T-helper 2 cell treated with Interferon-gamma antibody and Interleukin-4, amounts not matched to agents 5 μg/mL and 100 μg/mL, for 36 hours (primary cell): ENCODE results near the gene ADAMTS17.

Source experiments
- DNase-seq: peaks from one replicate; pipeline ENCODE4 v3.0.0; 2021; ENCODE audit warnings: low spot score
- H3K27ac Mint-ChIP-seq: one replicate; pipeline ENCODE4 v1.8.0; 2021; ENCODE audit warnings: mild to moderate bottlenecking, mixed read lengths
- H3K27me3 Mint-ChIP-seq: one replicate; pipeline ENCODE4 v1.8.0; 2021; ENCODE audit warnings: low read depth, mixed read lengths
- H3K36me3 Mint-ChIP-seq: one replicate; pipeline ENCODE4 v1.8.0; 2021; ENCODE audit warnings: low read depth, mixed read lengths
- H3K4me1 Mint-ChIP-seq: one replicate; pipeline ENCODE4 v1.8.0; 2021; ENCODE audit warnings: low read depth, mixed read lengths
- H3K4me3 Mint-ChIP-seq: one replicate; pipeline ENCODE4 v1.8.0; 2022; ENCODE audit warnings: mild to moderate bottlenecking, moderate library complexity, mixed read lengths
- H3K9me3 Mint-ChIP-seq: one replicate; pipeline ENCODE4 v1.8.0; 2021; ENCODE audit warnings: mixed read lengths

ADAMTS17 gene

GRCh38 chr15:100104245-100104644 lies 237.5 kb downstream of the ADAMTS17 start:
- H3K4me1 Mint-ChIP-seq: peaks cover 2% of the 10 kb centered on the region
- no peak overlapping the region for H3K4me3 Mint-ChIP-seq
- peaks cover 4% of the 10 kb centered on the region for H3K27me3 Mint-ChIP-seq
- no peaks in the 10 kb centered on the region for H3K36me3 Mint-ChIP-seq
- DNase-seq: no peak
- no peaks in the 10 kb centered on the region for H3K9me3 Mint-ChIP-seq
- H3K27ac Mint-ChIP-seq: no peak overlapping the region

- no peak for DNase-seq
- no peaks in the 10 kb centered on the region for H3K36me3 Mint-ChIP-seq
- H3K4me3 Mint-ChIP-seq: no peak overlapping the region
- H3K27ac Mint-ChIP-seq: no peak overlapping the region
- peaks cover 4% of the 10 kb centered on the region for H3K27me3 Mint-ChIP-seq
- H3K9me3 Mint-ChIP-seq: no peaks in the 10 kb centered on the region
- H3K4me1 Mint-ChIP-seq: peaks cover under 1% of the 10 kb centered on the region
Measured at GRCh38 chr15:100103828-100104227, 237.9 kb downstream of the ADAMTS17 start.

- no peaks in the 10 kb centered on the region for H3K36me3 Mint-ChIP-seq
- H3K4me3 Mint-ChIP-seq: no peak overlapping the region
- no peak overlapping the region for H3K27ac Mint-ChIP-seq
- H3K4me1 Mint-ChIP-seq: no peaks in the 10 kb centered on the region
- no peak for DNase-seq
- H3K27me3 Mint-ChIP-seq: peaks cover 4% of the 10 kb centered on the region
- no peaks in the 10 kb centered on the region for H3K9me3 Mint-ChIP-seq
Measured at GRCh38 chr15:100101426-100102089, 240.2 kb downstream of the ADAMTS17 start.

- H3K27me3 Mint-ChIP-seq: peaks cover 4% of the 10 kb centered on the region
- H3K4me1 Mint-ChIP-seq: no peaks in the 10 kb centered on the region
- no peak for DNase-seq
- H3K36me3 Mint-ChIP-seq: no peaks in the 10 kb centered on the region
- H3K4me3 Mint-ChIP-seq: no peak overlapping the region
- no peaks in the 10 kb centered on the region for H3K9me3 Mint-ChIP-seq
- H3K27ac Mint-ChIP-seq: no peak overlapping the region
Measured at GRCh38 chr15:100100926-100101325, 240.8 kb downstream of the ADAMTS17 start.

GRCh38 chr15:100099976-100100375 lies 241.8 kb downstream of the ADAMTS17 start:
- no peak overlapping the region for H3K4me3 Mint-ChIP-seq
- DNase-seq: no peak
- no peaks in the 10 kb centered on the region for H3K36me3 Mint-ChIP-seq
- H3K4me1 Mint-ChIP-seq: no peaks in the 10 kb centered on the region
- peaks cover 4% of the 10 kb centered on the region for H3K27me3 Mint-ChIP-seq
- no peak overlapping the region for H3K27ac Mint-ChIP-seq
- no peaks in the 10 kb centered on the region for H3K9me3 Mint-ChIP-seq

GRCh38 chr15:100098705-100099104 lies 243.1 kb downstream of the ADAMTS17 start:
- Mint-ChIP-seq H3K9me3 (no peaks in the 10 kb centered on the region), H3K27ac (no peak overlapping the region), H3K4me3 (no peak overlapping the region), H3K4me1 (no peaks in the 10 kb centered on the region), H3K36me3 (no peaks in the 10 kb centered on the region), H3K27me3 (peaks cover 4% of the 10 kb centered on the region)
- DNase-seq: no peak

- Mint-ChIP-seq H3K27me3 (peaks cover 4% of the 10 kb centered on the region), H3K4me3 (no peak overlapping the region), H3K36me3 (no peaks in the 10 kb centered on the region), H3K27ac (no peak overlapping the region), H3K9me3 (no peaks in the 10 kb centered on the region), H3K4me1 (no peaks in the 10 kb centered on the region)
- no peak for DNase-seq
Measured at GRCh38 chr15:100097342-100098127, 244.2 kb downstream of the ADAMTS17 start.

- Mint-ChIP-seq H3K9me3 (no peaks in the 10 kb centered on the region), H3K27me3 (peaks cover 4% of the 10 kb centered on the region), H3K27ac (no peak overlapping the region), H3K4me1 (no peaks in the 10 kb centered on the region), H3K4me3 (no peak overlapping the region), H3K36me3 (no peaks in the 10 kb centered on the region)
- DNase-seq: no peak
Measured at GRCh38 chr15:100096700-100097099, 245.1 kb downstream of the ADAMTS17 start.

GRCh38 chr15:100096248-100096600 lies 245.6 kb downstream of the ADAMTS17 start:
- DNase-seq: no peak
- H3K36me3 Mint-ChIP-seq: no peaks in the 10 kb centered on the region
- peaks cover 4% of the 10 kb centered on the region for H3K27me3 Mint-ChIP-seq
- no peak overlapping the region for H3K4me3 Mint-ChIP-seq
- H3K9me3 Mint-ChIP-seq: no peaks in the 10 kb centered on the region
- H3K4me1 Mint-ChIP-seq: no peaks in the 10 kb centered on the region
- H3K27ac Mint-ChIP-seq: no peak overlapping the region

- no peaks in the 10 kb centered on the region for H3K4me1 Mint-ChIP-seq
- H3K36me3 Mint-ChIP-seq: no peaks in the 10 kb centered on the region
- no peak overlapping the region for H3K4me3 Mint-ChIP-seq
- no peak overlapping the region for H3K27ac Mint-ChIP-seq
- peaks cover 4% of the 10 kb centered on the region for H3K27me3 Mint-ChIP-seq
- no peaks in the 10 kb centered on the region for H3K9me3 Mint-ChIP-seq
- no peak for DNase-seq
Measured at GRCh38 chr15:100095541-100096247, 246.1 kb downstream of the ADAMTS17 start.

- Mint-ChIP-seq H3K4me3 (no peak overlapping the region), H3K4me1 (no peaks in the 10 kb centered on the region)
Measured at GRCh38 chr15:100094127-100094510, 247.7 kb downstream of the ADAMTS17 start.

GRCh38 chr15:100093211-100094126 lies 248.3 kb downstream of the ADAMTS17 start:
- no peak for DNase-seq
- Mint-ChIP-seq H3K9me3 (no peaks in the 10 kb centered on the region), H3K27ac (no peak overlapping the region), H3K27me3 (no peaks in the 10 kb centered on the region), H3K4me3 (no peak overlapping the region), H3K36me3 (no peaks in the 10 kb centered on the region), H3K4me1 (no peaks in the 10 kb centered on the region)

More at GRCh38 chr15:100094127-100094510, 247.7 kb downstream of the ADAMTS17 start:
- Mint-ChIP-seq H3K27me3 (no peaks in the 10 kb centered on the region), H3K9me3 (no peaks in the 10 kb centered on the region), H3K27ac (no peak overlapping the region), H3K36me3 (no peaks in the 10 kb centered on the region)
- DNase-seq: no peak

GRCh38 chr15:100092034-100092433 lies 249.7 kb downstream of the ADAMTS17 start:
- no peak overlapping the region for H3K4me3 Mint-ChIP-seq
- no peak overlapping the region for H3K27ac Mint-ChIP-seq
- H3K9me3 Mint-ChIP-seq: no peaks in the 10 kb centered on the region
- no peaks in the 10 kb centered on the region for H3K27me3 Mint-ChIP-seq
- no peaks in the 10 kb centered on the region for H3K4me1 Mint-ChIP-seq
- no peak for DNase-seq
- no peaks in the 10 kb centered on the region for H3K36me3 Mint-ChIP-seq
